Natural killer cell (primary cell): Measurements from ENCODE around the gene DNAL4. TPM values are rescaled to one million over a fixed set of nuclear protein-coding genes. Genes with fewer than 3 reads are reported as not detected.

Source experiments
- ATAC-seq, 3 donors: fragments of 150-1000 bp in 2 of 3; fragments of 200-7000 bp in 1 of 3; cut with Tn5 transposase; 1 replicate in 1 of 3; 2 replicates in 2 of 3; pipeline ENCODE4 v1.10.0; 2021; ENCODE audit warnings: mild to moderate bottlenecking in 2 of 3, moderate library complexity in 2 of 3
- DNase-seq, 2 donors: peaks; one replicate each; pipeline versions ENCODE4 v3.0.0 to v3.0.0-alpha.2; 2013 to 2021; ENCODE audit warnings: mixed read lengths in 1 of 2
- H3K27ac ChIP-seq: one replicate; pipeline ENCODE4 v1.5.1; 2013; ENCODE audit warnings: mild to moderate bottlenecking, low read length
- H3K27me3 ChIP-seq: one replicate; pipeline ENCODE4 v1.6.1; 2013; ENCODE audit warnings: low read length; ENCODE audit not compliant: control insufficient read depth, insufficient read depth
- H3K36me3 ChIP-seq: one replicate; pipeline ENCODE4 v1.6.1; 2013; ENCODE audit warnings: low read length; ENCODE audit not compliant: control insufficient read depth, insufficient read depth
- H3K4me1 ChIP-seq: one replicate; pipeline ENCODE4 v1.6.1; 2013; ENCODE audit warnings: low read length; ENCODE audit not compliant: control insufficient read depth, insufficient read depth
- H3K4me3 ChIP-seq: one replicate; pipeline ENCODE4 v1.5.1; 2013; ENCODE audit warnings: low read length
- H3K9me3 ChIP-seq: one replicate; pipeline ENCODE4 v1.6.1; 2013; ENCODE audit warnings: low read length; ENCODE audit not compliant: control insufficient read depth, insufficient read depth
- H3K27ac Mint-ChIP-seq, 2 donors: one replicate each; pipeline ENCODE4 v1.8.0; 2022; ENCODE audit warnings: mild to moderate bottlenecking in 2 of 2, mixed read lengths in 2 of 2, moderate library complexity in 1 of 2
- H3K27me3 Mint-ChIP-seq, 2 donors: one replicate each; pipeline ENCODE4 v1.8.0; 2022; ENCODE audit warnings: low read depth in 2 of 2, mixed read lengths in 2 of 2
- H3K36me3 Mint-ChIP-seq: one replicate; pipeline ENCODE4 v1.8.0; 2022; ENCODE audit warnings: mixed read lengths
- H3K4me1 Mint-ChIP-seq, 2 donors: one replicate each; pipeline ENCODE4 v1.8.0; 2022; ENCODE audit warnings: mixed read lengths in 2 of 2
- H3K4me3 Mint-ChIP-seq: one replicate; pipeline ENCODE4 v1.8.0; 2022; ENCODE audit warnings: mild to moderate bottlenecking, moderate library complexity, mixed read lengths
- H3K9me3 Mint-ChIP-seq, 2 donors: one replicate each; pipeline ENCODE4 v1.8.0; 2022; ENCODE audit warnings: mixed read lengths in 2 of 2
- WGBS: methylation state at CpG from one replicate; pipeline ENCODE4 v1.1.7; 2013; ENCODE audit warnings: missing lambda C conversion rate; ENCODE audit not compliant: insufficient coverage; 5-methylcytosine and 5-hydroxymethylcytosine counted together
- intact Hi-C: fragments of 100-400 bp; cut with micrococcal nuclease; formaldehyde crosslinking; loops from one replicate; pipeline ENCODE4 v1.14.2; 2022
- total RNA-seq, 4 donors: library from RNA; stranded (reverse); fragments of 120-200 nt in 1 of 4; gene quantifications; one replicate each; pipeline versions ENCODE4 v1.2.3 to v1.2.4, GENCODE V29; 2013 to 2022
- TF ChIP-seq, protein P1 (sequence below): fragments of 200-600 bp; IDR thresholded peaks from one replicate; pipeline ENCODE4 v1.8.0; 2022; ENCODE audit warnings: antibody characterized with exemption

Gene DNAL4
- total RNA-seq, 3 donors from 2014 or later (not counting 1 experiment from before 2014, with no cell fraction given) = 5.4 to 9.8 (median 6.2) TPM

DNA sequence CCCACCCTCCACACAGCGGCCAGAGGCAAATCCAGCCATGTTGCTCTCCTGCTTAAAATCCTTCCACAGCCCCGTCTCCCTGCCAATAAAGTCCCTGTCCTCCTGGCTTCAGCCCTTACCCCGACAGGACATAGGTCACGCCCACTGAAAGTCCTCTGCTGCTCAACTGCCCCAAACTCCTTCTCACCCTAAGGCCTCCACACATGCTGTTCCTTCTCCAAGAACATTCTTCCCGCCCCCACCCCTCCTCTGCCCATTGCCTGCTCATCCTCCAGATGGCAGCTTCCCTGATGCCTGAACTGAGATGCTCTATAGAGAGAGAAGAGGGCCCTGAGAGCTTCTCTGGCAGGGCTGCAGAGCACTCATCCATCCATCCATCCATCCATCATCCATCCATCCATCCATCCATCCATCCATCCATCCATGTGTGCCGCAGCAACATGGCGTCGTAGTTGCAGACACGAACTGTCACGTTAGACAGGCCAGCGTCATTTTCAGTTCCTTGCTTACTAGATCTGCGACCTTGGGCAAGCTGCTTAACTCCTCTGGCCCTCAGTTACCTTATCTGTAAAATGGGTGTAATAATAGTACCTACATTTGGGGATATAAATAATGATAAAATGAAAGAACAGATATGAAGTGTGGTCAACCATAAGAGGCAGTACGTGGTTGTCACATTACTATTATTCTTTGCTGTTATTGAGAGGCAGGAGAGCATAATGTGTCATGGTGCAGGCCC lies 40.4 kb upstream of the DNAL4 start:
- ATAC-seq = no peak
- Mint-ChIP-seq H3K4me1 (no peaks in the 10 kb centered on the region), H3K9me3 (no peaks in the 10 kb centered on the region), H3K27me3 (no peaks in the 10 kb centered on the region), H3K4me3 (no peak overlapping the region), H3K27ac (no peak overlapping the region), H3K36me3 (no peaks in the 10 kb centered on the region)
- TF ChIP-seq, protein P1, sequence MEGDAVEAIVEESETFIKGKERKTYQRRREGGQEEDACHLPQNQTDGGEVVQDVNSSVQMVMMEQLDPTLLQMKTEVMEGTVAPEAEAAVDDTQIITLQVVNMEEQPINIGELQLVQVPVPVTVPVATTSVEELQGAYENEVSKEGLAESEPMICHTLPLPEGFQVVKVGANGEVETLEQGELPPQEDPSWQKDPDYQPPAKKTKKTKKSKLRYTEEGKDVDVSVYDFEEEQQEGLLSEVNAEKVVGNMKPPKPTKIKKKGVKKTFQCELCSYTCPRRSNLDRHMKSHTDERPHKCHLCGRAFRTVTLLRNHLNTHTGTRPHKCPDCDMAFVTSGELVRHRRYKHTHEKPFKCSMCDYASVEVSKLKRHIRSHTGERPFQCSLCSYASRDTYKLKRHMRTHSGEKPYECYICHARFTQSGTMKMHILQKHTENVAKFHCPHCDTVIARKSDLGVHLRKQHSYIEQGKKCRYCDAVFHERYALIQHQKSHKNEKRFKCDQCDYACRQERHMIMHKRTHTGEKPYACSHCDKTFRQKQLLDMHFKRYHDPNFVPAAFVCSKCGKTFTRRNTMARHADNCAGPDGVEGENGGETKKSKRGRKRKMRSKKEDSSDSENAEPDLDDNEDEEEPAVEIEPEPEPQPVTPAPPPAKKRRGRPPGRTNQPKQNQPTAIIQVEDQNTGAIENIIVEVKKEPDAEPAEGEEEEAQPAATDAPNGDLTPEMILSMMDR = no peak
- DNase-seq = no peak
- Histone ChIP-seq H3K27ac (no peak overlapping the region), H3K36me3 (no peaks in the 10 kb centered on the region), H3K4me1 (no peaks in the 10 kb centered on the region), H3K27me3 (no peaks in the 10 kb centered on the region), H3K4me3 (no peak overlapping the region), H3K9me3 (no peaks in the 10 kb centered on the region)
- intact Hi-C loops = no loop called here
- 89% methylated on average over 13 of the region's 13 CpGs for WGBS

DNA sequence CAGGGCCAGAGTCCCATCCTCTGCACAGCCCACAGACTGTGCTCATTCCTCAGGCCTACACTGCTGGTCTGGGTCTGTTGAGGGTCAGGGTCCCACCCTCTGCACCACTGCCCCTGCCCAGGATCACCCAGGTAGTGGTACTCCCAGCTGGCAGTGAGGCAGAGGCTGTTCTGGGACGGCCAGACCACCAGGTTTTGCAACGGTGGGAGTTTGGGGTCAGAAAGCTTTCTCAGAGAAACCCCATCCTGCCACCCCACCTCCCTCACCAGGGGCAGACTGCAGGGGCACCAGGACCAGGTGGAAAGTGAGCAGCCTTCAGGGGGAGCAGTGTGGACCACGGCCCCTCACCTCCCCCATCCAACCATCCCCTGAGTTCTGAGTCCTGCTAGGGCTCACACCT lies 39.1 kb upstream of the DNAL4 start:
- Mint-ChIP-seq H3K4me3 (no peak overlapping the region), H3K36me3 (no peaks in the 10 kb centered on the region), H3K9me3 (no peaks in the 10 kb centered on the region), H3K27ac (no peak overlapping the region), H3K27me3 (no peaks in the 10 kb centered on the region), H3K4me1 (no peaks in the 10 kb centered on the region)
- Histone ChIP-seq H3K4me1 (no peaks in the 10 kb centered on the region), H3K27me3 (no peaks in the 10 kb centered on the region), H3K36me3 (no peaks in the 10 kb centered on the region), H3K27ac (no peak overlapping the region), H3K9me3 (no peaks in the 10 kb centered on the region), H3K4me3 (no peak overlapping the region)
- 91% methylated on average over 3 of the region's 3 CpGs for WGBS
- DNase-seq (no peak), ATAC-seq (no peak)
- TF ChIP-seq, protein P1 = no peak
- intact Hi-C loops = no loop called here

DNA sequence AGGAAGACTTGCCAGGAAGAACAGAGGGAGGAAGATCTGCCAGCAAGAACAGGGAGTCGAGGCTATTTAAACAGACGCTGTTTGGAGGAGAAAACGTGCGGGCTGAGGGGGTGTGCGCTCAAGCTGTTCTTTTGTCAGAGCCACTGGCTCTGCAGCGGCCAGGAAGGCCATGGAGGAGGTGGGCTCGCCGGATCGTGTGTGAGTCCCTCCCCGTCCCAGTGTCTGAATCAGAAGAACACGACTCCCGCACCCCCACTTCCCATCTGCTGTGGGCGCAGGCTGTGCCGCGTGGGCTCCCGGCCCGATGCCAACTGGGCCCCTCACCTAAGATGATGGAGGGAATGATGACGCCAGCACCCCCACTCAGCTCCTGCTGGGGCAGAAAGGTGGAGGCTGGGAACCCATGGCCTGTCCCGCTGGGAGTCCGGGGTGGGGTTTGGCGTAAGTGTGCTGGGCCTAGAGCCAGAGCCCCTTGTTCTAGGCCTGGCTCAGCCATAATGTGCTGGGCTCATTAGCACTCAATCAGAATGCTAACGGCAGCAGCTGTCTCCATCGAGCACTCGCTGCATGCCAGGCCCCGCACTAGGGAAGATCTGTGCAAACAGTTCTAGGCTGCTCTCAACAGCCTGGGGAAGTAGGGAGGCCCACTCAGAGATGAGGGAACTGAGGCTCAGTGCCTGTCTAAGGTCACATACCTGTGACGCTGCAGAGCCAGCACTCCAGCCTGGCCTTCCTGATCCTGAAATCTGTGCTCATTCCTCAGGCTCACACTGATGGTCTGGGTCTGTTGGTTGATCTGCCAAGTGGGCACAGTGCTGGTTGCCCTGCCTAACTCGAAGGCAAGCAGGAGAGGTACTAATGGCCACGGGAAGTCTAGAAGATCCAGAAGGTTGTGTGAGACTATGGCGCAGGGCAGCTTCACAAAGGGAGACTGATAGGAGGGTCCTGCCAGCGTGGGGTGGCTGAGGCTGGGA lies 38.3 kb upstream of the DNAL4 start:
- H3K4me1 Mint-ChIP-seq = no peaks in the 10 kb centered on the region
- ATAC-seq (peak in 1 of 3 donors; percentile 12), DNase-seq (no peak)
- intact Hi-C loops = no loop called here
- H3K27me3 ChIP-seq = no peaks in the 10 kb centered on the region
- no peak overlapping the region for H3K27ac Mint-ChIP-seq
- H3K4me3 ChIP-seq = no peak overlapping the region
- no peak overlapping the region for H3K27ac ChIP-seq
- H3K9me3 Mint-ChIP-seq = no peaks in the 10 kb centered on the region
- H3K9me3 ChIP-seq = no peaks in the 10 kb centered on the region
- WGBS = 94% methylated on average over 30 of the region's 30 CpGs
- H3K36me3 ChIP-seq = no peaks in the 10 kb centered on the region
- TF ChIP-seq, protein P1 = no peak
- H3K4me1 ChIP-seq = no peaks in the 10 kb centered on the region
- H3K4me3 Mint-ChIP-seq = no peak overlapping the region
- no peaks in the 10 kb centered on the region for H3K27me3 Mint-ChIP-seq
- H3K36me3 Mint-ChIP-seq = no peaks in the 10 kb centered on the region
